ENCODE measurements around the gene LRCH4. TPM values are rescaled to one million over a fixed set of nuclear protein-coding genes. Genes with fewer than 3 reads are reported as not detected.
"Not testable (repeated sequence)": the region's sequence is repeated elsewhere in the genome, so short reads cannot be mapped to it uniquely, and the experiment has no call there.

Gene LRCH4
- total RNA-seq, 2 donors from 2014 or later = 66.4 to 69.0 TPM

DNA sequence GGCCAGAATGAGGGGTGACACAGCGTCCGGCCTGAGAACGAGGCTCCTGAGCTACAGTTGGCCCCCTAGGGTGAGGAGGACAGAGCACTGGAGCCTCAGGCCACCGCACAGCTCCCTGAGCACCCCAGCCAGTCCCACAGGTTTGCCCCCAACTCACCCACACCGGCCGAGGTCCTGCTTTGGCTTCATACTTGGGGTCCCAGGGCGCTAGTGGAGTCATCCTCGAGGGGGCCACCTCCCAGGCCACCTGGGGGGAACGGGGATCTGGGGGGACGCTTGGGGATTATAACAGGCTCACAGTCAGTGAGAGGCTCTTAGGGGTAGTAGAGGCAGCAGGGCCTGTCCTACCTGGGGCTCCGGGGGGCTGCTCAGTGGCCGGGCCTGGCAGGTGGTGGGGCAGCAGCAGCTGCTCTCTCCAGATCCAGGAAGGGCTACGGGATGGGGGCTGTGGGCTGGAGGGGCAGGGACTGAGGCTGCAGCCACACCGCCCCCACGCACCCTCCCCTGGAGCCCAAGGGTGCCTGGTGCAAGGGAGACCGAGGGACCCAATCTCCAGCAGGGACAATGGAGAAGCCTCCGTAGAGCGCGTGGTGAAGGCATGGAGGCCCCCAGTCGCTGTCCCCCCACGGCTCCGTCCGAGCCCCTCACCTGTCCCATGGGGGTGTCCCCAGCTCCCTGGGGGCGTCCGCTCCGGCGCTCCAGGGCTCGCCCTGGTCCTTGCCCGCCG is 12.8 kb downstream of the LRCH4 start:
- ATAC-seq (no peak), DNase-seq (no peak)
- intact Hi-C loops (cut with DNase I, micrococcal nuclease) = no loop called here

DNA sequence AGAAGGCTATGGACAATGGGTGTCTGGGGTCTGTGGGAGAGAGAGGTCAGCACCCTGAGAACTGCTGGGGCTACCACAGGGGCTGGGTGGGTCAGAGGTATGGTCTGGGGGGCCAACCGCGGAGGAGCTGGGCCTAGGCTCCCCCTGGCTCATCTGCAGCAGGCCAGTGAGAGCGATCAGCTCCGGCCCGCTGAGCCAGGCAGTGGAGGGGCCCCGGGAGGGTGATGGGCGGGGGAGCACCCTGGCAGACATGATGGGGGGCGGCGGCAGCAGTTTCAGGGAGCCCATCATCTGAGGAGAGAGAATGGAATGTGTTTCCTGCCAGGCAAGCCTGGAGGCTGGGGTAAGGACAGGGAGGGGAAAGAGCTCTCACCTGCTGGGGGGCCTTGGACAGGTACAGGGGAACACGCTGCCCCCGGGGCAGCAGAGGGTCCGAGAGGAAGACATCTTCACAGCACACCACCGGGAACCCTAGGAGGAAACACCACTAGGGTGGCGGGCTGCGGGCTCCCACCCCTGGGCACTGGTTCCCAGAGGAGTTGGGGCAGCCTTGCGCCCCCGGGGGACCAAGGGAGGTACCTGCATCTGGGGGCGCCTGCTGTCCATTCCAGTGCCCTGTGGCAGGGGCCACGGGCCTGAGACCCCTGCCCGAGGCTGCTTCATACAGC is 13.5 kb downstream of the LRCH4 start:
- DNase-seq = peak in 1 of 2 donors; percentile 5
- no peak for ATAC-seq
- intact Hi-C loops (cut with DNase I, micrococcal nuclease) = no loop called here

DNA sequence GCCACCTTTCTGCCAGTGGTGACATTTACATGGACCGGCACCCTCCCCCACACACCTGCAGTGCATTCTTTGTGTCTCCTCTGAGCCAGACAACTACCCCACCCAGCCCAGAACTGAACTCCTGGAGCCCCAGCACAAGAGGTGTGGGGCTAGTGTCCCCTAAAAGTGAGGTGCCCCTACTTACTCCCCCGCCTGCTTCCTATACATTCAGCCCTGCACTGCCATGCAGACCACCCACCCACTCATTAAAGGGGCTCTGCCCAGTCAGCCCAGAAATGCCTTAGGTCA is 14.2 kb downstream of the LRCH4 start:
- peak in 1 of 2 donors; percentile 13 for DNase-seq
- ATAC-seq = no peak
- intact Hi-C loops (cut with DNase I, micrococcal nuclease) = no loop called here

DNA sequence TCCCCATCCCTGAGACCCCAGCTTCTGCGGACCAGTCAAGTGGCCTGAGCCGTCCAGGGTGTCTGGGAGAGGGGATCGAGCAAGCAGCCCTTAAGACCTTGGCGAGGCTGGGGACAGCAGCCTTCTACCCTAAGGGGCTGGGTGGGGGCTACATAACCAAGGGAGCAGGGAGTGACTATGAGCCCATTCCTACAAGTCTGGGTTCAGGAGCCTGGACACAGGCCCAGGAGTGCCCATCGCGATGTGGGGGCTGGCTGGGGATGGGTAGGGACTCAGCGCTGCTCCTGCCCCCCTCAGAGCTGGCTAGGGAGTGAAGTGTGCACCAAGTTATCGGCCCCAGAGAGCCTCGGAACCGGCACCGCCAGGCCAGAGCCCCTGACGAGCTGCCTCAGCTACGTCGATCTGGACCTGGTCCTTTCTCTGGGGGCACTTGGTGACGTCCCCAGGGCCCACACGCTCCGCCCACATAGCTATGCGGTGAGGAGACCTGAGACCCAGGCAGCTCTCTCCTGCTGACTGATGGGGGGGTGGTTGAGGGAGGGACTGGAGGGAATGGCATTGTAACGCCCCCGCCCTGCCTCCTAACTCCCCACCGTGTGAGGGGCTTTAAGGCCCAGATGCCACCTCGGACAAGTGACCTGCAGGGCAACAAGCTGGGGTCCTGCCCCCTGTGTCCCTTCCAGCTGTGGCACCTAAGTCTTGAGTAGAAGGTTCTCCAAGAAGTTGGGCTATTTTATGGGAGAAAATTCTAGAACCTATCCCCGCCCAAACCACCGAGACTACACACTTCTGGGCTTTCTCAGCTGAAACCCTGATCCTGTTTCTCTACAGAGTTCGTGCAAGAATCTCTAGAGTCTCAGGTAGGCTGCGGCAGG is 14.7 kb downstream of the LRCH4 start:
- DNase-seq = peak in 1 of 2 donors; percentile 24
- intact Hi-C loops (cut with DNase I, micrococcal nuclease) = no loop called here
- ATAC-seq = no peak

DNA sequence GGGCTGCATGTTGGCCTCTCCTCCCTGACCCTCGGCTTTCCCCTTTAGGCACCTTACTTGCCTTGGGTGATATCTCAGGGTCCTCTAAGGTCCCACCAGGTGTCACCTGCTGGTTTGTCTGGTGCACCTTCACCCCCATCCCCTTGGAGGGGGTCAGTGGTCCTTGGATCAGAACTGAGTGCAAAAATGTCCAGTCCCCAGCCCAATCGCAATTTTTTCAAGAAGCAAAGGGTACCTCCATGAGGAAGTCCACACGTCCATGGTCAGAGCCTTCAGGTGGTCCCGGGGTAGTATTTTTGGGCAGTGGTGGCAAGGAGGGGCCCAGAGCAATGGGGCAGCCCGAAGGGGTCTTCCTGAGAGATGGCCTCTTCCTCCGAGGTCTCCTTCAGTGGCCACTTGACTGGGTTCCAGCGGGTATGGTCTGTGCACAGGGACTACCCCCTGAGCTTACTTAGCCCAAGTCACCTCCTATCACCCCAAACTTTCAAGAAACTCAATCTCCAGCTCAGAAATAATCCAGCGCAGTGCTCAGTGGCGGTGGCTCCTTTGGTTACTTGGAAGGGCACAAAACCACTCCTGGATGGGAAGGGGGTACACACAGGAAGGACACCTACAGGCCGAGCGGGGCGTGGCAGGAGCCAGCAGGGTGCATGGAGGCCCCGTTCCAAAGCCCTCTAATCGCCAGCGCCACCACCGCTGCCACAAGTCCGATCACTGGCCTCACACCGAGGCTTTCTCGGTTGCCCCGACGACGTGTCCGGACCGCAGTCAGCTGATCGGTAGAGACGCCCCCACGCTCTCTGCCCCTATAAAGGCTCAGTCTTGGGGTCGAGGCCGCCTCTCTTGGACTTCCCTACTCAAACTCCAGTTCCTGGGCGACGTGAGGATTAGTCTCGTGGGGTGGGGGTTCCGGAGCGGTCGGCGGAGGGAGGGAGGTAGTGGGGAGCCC is 16.8 kb downstream of the LRCH4 start:
- peak; percentile 46 for ATAC-seq

DNA sequence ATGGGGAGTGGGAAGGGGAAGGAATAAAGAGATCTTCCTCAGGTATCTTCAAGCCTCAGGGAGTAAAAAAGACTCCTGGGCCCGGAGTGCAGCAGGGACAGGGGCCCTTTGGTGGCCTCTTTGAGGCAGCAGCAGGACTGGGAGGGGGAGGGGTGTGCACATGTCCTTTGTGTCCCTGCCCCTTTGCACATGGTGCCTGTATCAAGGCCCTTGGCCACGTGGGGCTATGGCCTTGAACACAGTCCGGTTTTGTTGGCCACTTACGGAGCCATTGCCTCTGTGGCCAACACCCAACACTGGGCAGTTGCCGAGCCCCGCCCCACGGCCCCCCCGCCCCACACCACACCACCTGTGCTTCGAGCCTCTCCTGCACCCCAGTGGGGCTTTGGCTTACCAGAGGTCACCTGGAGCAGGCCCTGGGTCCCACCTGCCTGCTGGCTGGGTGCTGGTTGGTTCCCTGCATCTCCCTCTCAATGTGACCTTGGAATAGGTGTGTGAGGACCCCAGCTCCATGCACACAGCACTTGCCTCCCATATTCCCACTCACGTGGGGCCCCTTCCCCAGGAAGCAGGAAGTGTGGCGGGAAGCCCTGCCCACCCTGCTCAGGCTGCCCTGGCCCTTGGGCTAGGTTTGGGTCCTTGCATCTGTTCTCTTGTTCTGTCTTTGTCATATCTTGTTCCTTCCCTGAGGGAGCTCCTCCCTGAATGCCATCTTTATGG is 17.6 kb downstream of the LRCH4 start:
- intact Hi-C loops (cut with DNase I, micrococcal nuclease) = no loop called here
- DNase-seq (peak; percentile 73 to 76), ATAC-seq (peak; percentile 59)

More for the DNA sequence above, 16.8 kb downstream of the LRCH4 start:
- DNase-seq = peak; percentile 68 to 77
- intact Hi-C loops (cut with DNase I, micrococcal nuclease) = no loop called here

DNA sequence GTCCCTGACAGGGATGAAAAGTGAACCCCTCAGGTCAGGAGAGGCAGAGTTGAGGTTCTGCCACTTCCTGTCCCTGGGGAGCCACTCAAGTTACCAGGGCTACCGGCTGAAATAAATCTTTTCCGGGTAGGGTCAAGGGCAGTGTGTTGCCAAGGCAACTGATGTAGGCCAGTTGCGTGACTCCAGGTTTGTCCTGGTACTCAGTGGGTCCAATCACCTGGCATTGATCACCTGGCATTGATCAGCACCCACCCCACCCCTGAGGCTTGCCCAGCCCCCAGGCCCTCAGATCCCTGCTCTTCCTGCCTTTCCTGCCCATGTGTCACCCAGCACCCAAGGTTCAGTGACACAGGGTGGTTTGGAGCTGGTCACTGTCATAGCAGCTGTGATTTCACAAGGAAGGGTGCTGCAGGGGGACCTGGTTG is 18.2 kb downstream of the LRCH4 start:
- ATAC-seq (peak; percentile 2), DNase-seq (no peak)
- intact Hi-C loops (cut with DNase I, micrococcal nuclease) = no loop called here

DNA sequence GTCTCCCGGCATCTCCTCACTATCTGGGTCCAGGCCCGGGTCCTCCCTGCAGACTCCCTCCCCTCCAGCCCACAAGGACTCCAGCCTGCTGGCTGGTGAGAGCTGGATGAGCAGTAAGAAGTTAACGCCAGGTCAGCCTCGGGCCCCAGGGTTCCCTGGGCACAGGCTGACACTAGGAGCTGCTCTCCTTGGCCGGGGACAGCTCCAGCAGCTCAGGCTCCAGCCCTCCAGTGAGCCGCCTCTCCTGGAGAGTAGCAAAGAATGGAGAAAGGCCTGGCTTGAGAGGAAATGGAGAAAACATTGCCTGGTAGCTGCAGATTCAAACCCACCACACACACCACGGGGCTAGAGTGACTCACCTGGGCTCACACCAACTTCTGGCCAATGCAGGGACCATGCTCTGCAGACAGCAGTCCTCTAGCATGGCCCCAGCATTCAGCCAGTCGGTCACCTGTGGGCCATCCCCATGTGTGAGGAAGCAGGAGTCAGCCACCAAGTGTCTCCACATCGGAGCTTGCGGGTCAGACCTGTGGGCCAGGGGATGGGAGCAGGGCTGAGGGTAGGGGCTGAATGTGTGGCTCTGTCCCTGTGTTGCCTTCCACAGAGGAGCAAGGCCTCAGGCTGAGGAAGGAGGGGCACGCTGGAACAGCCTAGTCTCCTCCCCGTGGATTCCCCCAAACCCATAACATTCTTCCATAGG is 18.7 kb downstream of the LRCH4 start:
- ATAC-seq (no peak), DNase-seq (no peak)
- intact Hi-C loops (cut with DNase I, micrococcal nuclease) = no loop called here

DNA sequence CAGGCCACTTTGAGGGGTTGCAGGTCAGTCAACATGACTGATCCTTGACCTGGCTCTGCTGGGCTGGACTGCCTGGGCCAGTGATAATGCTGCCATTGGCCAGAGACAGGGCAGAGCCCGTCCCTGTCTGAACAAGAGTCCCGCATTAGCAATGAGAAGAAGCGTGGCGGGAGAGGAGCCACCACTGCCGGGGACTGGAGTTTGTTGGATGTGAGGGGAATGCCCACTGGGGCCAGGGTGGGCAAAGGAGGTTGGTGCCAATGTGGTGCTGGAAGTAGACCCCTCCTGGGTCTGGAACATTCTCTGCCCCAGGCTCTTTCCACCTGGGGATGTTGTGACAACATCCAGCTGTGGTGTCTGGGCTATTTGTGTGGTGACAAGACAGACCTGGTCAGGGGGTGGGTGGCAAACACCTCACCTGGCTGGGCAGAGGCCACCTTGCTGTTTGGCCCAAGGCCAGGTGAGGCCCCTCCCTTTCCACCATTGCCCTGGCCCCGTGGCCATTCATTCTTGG is 19.9 kb downstream of the LRCH4 start:
- intact Hi-C loops (cut with DNase I, micrococcal nuclease) = no loop called here
- DNase-seq = no peak
- ATAC-seq = no peak

DNA sequence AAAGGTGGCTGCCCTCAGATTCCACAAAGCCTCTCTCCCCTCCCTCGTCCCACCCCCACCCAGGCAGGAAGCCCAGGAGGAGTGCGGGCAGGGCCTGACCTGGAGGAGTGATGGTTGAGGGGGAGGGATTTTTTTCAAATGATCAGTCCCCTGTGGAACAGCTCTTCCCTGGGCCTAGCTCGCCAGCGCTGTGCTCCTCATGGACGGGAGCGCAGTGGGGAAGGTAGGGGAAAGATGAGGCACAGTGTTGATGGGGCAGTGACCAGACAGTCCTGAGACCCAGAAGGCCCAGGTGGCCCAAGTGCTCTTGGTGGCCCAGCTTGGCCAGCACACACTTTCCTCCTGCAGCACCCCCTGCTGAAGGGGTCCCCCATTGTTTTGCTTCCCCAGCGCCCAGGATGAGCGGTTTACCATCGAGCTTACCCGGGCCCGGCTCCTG is 20.8 kb downstream of the LRCH4 start:
- ATAC-seq (no peak), DNase-seq (no peak)
- intact Hi-C loops (cut with DNase I, micrococcal nuclease) = no loop called here

DNA sequence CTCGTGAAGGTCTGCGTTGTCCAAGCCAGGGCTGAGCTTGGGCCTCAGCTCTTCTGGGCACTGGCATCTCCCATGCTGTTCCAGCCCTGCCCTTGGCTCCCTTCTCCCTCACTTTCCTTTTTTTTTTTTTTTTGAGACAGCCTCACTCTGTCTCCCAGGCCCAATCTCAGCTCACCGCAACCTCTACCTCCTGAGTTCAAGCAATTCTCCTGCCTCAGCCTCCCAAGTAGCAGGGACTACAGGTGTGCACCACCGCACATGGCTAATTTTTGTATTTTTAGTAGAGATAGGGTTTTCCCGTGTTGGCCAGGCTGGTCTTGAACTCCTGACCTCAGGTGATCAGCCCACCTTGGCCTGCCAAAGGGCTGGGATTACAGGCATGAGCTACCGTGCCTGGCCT is 21.5 kb downstream of the LRCH4 start:
- DNase-seq; intact Hi-C loops (cut with DNase I, micrococcal nuclease); ATAC-seq: not testable (repeated sequence)

DNA sequence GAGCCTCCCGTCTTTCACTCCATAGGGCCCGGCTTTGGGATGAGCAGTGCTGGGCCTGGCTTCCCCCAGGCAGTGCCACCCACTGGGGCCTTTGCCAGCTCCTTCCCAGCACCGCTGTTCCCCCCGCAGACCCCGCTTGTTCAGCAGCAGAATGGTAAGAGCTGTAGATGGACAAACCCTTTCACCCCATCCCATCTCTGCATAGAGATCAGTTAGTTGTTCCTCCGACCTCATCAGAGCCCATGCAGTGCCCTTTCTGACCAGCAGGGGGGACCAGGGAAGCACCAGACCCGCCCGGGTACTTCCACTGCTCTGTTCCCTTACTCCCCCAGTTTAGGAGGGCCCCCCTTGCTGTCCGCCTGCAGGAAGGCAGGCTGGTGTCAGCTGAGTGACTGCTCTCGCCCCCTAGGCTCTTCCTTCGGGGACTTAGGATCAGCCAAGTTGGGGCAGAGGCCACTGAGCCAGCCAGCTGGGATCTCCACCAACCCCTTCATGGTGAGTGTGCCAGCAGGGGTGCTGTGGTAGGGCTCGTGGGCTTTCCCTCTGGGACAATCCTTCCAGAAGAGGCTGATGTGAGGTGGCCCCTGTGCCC is 22.0 kb downstream of the LRCH4 start:
- DNase-seq (peak; percentile 70 to 92), ATAC-seq (peak; percentile 32)
- intact Hi-C loops (cut with DNase I, micrococcal nuclease) = no loop called here

DNA sequence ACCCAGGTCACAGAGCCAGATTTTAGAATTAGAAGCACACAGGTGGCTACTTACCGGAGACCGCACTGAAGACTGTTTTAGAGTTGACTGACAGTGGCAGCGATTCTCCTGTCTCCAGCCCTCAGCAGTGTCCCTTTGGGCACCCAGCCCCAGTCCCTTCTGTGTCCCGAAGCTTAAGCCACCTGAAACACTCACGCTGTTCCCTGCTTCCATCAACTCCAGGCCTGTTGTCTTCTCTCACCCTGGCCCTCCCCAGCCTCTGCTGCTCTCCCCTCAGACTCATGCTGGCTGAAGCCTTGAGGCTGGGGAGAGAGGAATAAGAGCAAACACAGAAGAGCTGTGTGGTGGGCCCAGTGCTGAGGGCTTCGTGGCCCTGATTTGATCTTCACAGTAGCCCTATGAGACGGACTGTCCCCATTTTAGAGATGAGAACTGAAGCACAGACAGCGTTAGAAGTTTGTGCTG is 22.8 kb downstream of the LRCH4 start:
- intact Hi-C loops (cut with DNase I, micrococcal nuclease) = no loop called here
- DNase-seq = no peak
- ATAC-seq = no peak

DNA sequence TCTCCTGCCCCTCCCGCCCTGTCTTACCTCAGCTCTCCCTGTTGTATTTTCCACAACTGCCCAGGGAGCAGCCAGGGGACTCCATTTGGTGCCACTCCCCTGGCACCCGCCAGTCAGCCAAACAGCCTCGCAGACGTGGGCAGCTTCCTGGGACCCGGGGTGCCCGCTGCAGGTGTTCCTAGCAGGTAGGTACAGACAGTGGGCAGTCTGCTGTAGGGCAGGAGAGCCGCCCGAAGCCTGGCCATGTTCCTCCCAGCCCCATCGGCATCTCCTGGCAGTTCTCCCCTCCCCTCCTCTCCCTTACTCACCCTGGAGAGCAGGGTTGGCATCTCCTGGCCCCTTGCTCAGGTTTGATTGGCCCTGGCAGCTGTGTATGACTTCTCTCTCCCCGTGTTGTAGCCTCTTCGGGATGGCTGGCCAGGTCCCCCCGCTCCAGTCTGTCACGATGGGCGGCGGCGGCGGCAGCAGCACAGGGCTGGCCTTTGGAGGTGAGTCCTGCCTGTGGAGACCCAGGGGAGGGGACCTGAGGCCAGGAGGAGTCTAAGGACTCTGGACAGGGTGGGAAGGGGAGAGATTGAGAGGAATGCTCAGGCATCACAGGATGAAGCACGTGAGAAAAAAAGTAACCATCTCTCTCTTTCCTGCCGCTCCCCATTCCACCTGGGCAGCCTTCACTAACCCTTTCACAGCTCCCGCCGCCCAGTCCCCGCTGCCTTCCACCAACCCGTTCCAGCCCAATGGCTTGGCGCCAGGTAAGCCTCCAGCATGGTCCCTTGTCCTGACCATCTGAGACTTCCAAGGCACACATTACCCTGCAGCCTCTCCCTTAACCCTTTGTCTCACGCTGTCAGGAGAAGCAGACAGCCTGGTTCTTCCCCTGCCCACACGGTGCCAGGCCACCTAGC is 23.5 kb downstream of the LRCH4 start:
- intact Hi-C loops (cut with DNase I, micrococcal nuclease) = no loop called here
- ATAC-seq (no peak), DNase-seq (no peak)

DNA sequence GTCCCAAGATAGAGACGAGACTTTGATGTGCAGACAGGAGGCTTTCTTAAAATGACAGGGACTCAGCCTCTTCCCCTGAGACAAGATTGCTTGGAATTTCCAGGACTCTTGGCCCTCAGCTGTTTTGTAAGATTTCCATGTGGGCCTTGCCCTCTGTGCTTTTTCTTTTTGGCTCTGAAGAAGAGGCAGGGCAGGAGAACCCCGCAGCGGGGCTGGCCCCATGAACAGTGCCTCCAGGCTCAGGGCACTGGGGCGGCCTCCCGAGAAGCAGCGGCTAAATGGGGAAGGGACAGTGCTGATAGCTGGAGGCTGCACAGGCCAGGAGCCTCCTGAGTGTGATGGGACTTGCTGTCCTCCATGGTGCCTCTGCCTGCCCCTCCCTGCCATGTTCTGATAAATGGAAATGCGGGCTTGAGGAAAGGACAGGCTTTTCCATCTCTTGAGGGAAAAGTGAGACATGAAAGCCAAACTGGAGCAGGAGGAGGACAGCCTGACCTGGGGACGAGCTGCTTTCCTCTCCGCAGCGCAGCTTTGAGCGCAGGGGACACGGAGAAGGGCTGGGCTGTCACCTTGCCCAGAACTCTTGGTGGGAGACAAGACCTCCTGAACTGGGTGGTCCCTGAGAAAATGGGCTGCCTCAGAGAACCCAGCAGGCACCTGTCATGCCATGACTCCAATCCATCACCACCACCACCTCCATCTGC is 24.3 kb downstream of the LRCH4 start:
- DNase-seq = no peak
- intact Hi-C loops (cut with DNase I, micrococcal nuclease) = no loop called here
- ATAC-seq = no peak

All from left colon (tissue), 2 donors.